ENCODE results near the gene OSCAR.

DNA sequence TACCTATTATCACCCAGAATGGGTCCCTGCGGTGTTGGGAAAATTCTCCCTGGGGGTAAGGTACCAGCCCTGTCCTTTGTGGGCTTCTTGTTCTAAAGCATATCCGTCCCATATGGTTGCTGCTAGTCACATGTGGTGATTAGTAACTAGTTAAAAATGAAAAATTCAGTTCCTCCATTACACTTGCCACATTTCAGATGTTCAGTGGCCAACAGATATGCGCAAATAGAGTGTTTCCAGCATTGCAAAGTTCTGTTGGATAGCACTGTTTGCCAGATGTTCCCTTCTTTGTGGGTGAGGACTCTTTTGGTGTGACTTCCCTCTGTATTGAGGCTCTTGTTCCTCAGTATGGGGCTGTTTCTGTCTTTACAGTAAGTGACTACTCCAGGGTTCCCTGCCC is 40.8 kb upstream of the OSCAR start:
- TF ChIP-seq, protein P1, sequence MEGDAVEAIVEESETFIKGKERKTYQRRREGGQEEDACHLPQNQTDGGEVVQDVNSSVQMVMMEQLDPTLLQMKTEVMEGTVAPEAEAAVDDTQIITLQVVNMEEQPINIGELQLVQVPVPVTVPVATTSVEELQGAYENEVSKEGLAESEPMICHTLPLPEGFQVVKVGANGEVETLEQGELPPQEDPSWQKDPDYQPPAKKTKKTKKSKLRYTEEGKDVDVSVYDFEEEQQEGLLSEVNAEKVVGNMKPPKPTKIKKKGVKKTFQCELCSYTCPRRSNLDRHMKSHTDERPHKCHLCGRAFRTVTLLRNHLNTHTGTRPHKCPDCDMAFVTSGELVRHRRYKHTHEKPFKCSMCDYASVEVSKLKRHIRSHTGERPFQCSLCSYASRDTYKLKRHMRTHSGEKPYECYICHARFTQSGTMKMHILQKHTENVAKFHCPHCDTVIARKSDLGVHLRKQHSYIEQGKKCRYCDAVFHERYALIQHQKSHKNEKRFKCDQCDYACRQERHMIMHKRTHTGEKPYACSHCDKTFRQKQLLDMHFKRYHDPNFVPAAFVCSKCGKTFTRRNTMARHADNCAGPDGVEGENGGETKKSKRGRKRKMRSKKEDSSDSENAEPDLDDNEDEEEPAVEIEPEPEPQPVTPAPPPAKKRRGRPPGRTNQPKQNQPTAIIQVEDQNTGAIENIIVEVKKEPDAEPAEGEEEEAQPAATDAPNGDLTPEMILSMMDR (IDR thresholded peaks at IDR 0.05), result no peak
- no peak for TF ChIP-seq EP300 (IDR thresholded peaks at IDR 0.05)
